B cell (primary cell): Measurements from ENCODE around the gene LHFPL6.

ENCODE experiments used
- EZH2 ChIP-seq: IDR thresholded peaks from 2 replicates; pipeline ENCODE4 v1.6.1; 2012; ENCODE audit warnings: borderline replicate concordance, low read depth, mild to moderate bottlenecking, moderate library complexity, low read length; ENCODE audit not compliant: insufficient read depth, poor library complexity, severe bottlenecking
- TF ChIP-seq, protein P1 (sequence below): fragments of 200-600 bp; IDR thresholded peaks from one replicate; pipeline ENCODE4 v1.8.0; 2022; ENCODE audit warnings: antibody characterized with exemption, mild to moderate bottlenecking

DNA sequence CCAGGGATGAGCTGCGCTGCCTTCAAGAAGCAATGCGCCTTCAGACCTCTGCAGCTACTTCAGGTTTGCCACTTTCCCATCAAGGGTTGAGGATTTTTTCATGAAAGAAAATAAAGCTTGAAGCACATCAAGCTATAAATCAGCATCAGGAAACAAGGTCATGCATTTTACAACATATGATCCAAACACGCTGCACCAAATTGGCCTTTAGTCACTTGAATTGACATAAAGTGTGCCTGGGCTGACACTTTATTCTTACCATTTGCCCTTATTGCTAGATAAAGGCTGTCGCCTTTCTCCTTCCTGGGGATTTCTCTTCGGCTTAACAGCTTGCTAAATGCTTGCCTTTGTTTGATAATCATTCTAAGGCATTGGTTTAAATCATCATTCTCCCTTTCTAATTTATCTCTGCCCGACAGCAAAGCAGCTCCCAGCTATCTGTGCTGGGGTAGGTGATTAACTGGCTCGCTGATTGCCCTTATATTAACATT lies 87.7 kb downstream of the LHFPL6 start:
- TF ChIP-seq, protein P1, sequence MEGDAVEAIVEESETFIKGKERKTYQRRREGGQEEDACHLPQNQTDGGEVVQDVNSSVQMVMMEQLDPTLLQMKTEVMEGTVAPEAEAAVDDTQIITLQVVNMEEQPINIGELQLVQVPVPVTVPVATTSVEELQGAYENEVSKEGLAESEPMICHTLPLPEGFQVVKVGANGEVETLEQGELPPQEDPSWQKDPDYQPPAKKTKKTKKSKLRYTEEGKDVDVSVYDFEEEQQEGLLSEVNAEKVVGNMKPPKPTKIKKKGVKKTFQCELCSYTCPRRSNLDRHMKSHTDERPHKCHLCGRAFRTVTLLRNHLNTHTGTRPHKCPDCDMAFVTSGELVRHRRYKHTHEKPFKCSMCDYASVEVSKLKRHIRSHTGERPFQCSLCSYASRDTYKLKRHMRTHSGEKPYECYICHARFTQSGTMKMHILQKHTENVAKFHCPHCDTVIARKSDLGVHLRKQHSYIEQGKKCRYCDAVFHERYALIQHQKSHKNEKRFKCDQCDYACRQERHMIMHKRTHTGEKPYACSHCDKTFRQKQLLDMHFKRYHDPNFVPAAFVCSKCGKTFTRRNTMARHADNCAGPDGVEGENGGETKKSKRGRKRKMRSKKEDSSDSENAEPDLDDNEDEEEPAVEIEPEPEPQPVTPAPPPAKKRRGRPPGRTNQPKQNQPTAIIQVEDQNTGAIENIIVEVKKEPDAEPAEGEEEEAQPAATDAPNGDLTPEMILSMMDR: no peak
- no peak for TF ChIP-seq EZH2
